Stimulated activated CD8-positive, alpha-beta memory T cell treated with anti-CD3 and anti-CD28 coated beads, Interleukin-4, amount 100 ng/mL, for 1 hour (primary cell): ENCODE measurements around the gene ACCS.

Source experiments
- DNase-seq, 2 donors: peaks; one replicate each; pipeline ENCODE4 v3.0.0-alpha.2; 2020; ENCODE audit warnings: low read depth in 2 of 2, low spot score in 1 of 2

Gene ACCS

DNA sequence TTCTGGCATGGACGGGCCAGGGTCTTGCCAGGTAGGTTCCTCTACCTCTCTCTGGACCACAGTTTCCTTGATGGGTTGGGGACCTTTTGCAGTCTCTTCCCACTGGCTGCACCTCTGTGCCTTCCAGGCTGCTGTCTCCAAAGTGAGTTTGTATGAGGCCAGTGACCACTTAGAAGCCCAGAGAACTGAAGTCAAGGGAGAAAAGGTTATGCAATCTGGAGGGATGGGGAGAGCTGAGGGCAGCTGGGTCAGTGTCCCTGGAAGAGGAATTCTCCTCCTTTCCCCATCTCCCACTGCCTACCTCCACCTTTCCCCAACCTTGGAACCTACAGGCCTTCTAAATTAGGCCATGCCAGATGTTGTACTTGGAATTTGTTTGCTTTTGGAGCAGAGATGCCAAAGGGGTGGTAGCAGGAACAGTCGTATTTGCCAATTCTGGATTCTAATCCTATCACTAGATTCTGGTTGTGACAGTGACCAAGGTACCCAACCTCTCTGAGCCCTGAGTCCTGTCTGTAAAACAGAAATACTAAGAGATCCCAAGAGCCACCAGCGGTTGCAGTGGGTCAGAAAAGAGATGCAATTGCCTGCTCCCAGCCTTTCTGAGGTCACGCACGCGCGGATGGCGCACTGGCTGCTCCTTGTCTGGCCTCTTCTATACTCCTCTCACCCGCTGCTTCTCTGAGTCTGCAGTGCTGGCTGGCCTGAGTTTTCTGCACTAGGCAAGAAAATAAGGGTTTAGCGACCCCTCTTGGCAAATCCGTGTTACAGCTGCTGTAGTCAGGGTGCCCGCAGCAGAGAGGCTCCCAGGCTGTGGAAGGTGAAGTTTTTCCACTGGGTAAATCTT lies 29.0 kb upstream of the ACCS start:
- no peak for DNase-seq

DNA sequence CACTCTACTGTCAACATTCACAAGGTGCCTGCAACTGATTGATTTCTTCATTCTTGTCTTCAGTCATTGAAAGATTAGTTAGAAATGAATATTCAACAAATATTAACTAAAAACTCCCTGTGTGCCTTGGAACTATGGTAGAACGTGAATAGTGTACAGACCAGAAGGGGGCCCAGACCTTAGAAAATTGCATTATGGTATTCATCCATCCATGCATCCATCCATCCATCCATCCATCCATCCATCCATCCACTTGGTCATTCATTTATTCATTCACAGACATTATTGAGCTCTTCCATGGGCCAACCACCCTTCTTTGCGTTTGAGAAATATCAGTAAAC lies 28.4 kb upstream of the ACCS start:
- DNase-seq: no peak

DNA sequence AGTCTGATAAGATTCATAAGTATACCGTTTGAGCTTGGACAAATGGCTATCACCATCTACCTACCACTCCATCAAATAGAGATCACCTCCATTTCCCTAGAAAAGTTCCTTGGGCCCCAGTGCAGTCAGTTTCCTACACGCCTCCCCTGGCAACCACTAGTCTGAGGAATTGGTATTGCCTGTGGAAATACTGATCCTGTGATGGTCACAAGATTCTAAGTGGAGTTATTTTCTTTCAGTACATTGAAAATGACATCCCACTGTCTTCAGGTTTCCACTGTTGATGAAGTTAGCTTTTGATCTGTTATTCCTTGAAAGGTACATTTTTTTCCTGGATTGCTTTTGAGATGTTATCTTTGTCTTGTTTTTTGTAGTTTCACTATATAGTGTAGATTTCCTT lies 22.9 kb upstream of the ACCS start:
- no peak for DNase-seq

DNA sequence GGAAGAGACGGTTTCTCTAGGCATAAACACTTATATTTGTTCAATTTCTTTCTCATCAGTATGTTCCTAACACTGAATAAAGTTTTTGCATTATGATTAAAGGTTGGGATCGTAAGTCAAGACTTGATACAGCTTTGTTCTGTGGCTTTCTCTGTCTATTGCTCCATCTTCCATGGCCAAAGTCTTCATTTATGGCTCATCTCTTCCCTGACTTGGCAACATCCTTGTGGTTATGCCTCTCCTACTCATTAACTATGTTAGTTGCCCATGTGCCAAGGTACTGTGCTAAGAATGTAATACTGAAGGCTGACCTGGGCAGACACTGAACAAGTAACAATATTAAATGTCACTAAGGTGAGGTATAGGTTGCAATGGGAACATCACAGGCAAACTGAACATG lies 19.9 kb upstream of the ACCS start:
- no peak for DNase-seq

DNA sequence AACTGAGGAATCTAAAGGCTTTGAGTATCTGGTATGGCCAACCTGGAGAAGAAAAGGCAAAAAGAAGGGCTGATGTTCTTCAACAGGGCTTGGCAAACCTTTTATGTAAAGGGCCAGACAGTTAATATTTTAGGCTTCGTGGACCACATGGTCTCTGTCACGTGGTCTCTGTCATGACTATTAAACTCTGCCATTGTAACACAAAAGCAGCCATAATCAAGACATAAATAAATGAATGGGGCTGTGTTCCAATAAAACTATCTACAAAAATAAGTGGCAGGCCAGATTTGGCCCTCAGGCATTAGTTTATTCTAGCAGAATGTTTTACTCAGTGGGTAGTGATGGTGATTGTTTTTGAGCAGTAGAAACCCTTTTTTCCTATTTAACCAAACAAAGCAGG lies 18.8 kb upstream of the ACCS start:
- no peak for DNase-seq

DNA sequence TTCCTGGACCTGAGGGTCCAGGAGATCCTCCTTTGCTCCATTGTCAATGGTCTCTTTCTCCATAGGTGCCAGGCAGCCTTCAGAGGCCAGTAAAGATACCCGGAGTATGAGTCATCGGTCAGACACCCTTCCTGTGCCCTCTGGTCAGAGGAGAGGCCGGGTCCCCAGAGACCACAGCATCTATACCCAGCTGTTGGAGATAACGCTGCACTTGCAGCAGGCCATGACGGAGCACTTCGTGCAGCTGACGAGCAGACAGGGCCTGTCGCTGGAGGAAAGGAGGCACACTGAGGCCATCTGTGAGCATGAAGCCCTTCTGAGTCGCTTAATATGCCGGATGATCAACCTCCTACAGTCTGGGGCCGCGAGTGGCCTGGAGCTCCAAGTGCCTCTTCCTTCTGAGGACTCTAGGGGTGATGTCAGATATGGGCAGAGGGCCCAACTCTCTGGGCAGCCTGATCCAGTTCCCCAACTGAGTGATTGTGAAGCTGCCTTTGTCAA lies 18.1 kb upstream of the ACCS start, which contains the start of gene ACCSL:
Gene ACCSL, plus strand, starts transcription at position 51 of the 501 bp plus-strand sequence. Its CDS starts 56 bp downstream, at position 107.
- no peak for DNase-seq

DNA sequence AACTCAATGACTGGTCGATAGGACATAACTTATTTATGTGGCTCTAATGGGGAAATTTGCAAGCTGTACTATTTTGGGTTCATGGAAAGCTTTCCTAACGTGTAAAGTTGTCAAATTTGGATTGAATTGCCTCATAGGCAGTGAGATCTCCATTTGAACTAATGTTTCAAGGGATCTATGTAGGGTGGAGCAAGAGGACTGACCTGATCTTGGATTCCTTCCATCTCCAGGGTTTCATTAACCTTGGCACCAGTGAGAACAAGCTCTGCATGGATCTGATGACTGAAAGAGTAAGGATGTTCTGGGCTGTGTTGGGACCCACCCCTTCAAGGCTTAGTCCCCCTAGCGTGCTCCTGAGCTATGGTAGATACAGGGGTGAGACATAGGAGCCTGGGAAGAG lies 16.2 kb upstream of the ACCS start:
- DNase-seq: no peak

DNA sequence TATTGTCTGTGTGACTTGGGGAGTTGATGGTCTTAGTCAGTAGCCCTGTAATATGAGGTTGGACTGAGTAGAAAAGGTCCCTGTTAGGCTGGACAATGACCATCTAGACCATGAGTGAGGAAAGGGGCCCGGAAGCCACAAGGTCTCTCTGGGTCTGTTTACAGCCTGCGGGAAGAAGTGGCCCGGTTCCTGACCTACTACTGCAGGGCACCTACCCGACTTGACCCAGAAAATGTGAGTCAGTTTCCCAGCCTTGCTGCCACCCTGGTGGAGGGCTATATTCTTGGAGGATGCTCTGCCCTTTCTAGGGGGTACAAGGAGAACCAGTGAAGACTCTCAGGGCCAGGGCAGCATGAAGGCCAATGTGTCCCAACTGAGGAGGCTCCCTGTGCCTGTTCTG lies 14.9 kb upstream of the ACCS start:
- no peak for DNase-seq

DNA sequence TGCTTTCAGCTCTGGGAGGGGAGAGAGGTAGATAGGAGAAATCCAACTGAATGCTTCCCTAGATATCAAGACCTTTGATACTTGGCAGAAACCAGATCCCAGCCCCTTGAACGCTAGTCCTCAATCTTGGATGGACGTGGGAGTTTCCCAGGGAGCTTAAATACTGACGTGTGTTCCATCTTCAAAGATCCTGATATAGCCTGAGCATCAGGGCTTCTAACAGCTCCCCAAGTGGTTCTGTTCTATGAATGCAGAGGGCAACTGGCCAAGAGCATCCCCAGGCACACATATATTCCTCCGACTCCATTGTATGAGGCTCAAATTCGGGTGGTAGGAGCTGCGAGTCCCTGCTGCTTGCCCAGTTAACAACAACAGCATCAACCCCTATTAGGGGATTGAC lies 8.7 kb upstream of the ACCS start:
- DNase-seq: no peak

DNA sequence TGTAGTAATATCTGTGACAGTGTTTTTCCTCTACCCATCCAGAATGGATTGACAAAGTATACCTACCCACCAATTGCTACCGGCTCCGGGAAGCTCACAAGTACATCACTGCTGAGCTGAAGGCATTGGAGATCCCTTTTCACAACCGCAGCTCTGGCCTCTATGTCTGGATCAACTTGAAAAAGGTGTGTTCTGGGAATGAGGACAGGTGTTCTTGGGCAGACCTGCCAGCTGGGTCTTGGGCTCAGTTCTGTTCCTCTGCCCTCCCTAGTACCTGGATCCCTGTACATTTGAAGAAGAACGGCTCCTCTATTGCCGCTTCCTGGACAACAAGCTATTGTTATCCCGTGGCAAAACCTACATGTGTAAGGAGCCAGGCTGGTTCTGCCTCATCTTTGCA lies 7.8 kb upstream of the ACCS start:
- DNase-seq: no peak

DNA sequence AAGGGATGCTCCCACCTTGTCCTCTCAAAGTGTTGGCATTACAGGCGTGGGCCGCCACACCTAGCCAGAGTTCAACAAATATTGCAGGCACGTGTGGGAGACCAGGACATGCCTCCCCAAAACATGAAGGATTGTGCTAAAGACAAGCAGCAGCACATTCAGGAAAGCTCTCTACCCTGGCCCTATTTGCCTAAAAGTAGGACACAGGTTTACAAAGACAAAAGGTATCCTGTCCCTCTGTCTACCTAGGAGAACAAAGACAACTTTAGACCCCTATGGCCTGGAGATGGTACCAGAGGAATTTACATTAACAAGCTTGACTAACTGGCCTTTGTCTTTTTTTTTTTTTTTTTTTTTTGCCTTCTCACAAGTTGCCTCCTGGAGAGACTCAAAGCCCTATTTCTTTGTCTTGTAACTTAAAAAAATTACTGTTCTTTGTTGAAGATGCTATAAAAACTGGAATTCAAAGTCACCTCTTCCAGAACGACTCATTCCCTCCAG lies 859 bp upstream of the ACCS start:
- no peak for DNase-seq

DNA sequence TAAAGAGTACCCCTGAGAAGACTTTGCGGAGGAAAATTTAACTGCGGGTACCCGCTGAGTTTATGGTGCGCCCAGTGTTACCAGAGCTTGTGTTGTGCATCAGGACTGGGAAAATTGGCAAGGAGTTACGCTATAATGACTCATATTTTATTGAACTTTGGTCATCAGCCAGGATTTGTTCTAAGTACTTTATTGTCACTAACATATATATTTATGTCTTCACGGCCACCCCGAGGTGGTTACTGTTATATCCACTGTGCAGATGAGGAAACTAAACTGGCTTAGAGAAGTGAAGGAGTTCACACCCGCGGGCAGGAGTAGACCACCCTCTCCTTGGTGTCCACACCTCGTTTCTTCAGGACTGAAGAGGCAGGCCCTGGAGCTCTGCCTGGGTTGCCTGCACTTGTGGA lies 667 bp downstream of the ACCS start:
- no peak for DNase-seq

DNA sequence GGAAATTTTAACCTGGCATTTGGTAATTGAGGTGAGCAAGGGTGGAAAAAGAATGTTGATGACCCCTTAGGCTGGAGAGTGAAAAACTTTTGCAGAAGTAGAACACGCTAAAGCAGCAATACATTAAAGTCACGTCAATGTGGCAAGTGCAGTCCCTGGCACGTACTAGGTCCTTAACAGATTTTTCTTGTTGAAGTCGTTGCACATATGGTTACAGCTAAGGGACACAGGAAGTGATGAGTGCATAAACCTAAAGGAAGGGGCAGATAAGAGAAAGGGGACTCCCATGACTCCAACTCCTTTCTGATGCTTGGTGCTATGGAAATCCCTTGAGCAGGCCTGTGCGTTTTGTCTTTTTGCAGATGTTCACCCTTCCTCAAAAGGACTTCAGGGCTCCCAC lies 1.2 kb downstream of the ACCS start:
- DNase-seq: no peak

DNA sequence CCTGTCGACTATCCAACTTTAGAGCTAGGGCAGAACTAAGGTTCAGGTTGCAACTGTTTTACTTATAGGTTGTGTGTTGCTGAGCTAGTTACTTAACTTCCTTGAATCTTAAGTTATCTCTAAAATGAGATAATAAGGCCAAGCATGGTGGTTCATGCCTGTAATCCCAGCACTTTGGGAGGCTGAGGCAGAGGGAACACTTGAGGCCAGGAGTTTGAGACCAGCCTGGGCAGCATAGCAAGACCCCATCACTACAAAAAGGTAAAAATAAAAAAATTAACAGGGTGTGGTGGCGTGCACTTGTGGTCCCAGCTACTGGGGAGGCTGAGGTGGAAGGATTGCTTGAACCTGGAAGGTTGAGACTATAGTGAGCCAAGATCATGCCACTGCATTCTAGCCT lies 2.1 kb downstream of the ACCS start:
- DNase-seq: no peak

DNA sequence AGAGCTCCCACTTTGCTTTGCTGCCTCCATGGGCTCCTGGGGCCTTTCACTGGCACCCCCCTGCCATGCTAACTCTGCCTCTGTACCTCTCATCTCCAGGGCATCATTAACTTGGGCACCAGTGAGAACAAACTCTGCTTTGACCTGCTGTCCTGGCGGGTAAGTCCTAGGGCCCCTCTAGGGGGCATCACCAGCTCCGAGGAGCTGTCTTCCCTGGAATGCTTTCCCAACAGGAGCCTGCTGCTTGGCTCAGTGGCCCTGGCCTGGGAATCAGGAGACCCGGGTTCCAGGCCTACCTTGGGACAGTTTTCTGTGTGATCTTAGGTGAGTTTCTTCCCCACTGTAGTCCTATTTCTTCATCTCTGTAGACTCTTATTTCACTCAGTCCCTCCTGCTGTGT lies 5.1 kb downstream of the ACCS start:
- no peak for DNase-seq

DNA sequence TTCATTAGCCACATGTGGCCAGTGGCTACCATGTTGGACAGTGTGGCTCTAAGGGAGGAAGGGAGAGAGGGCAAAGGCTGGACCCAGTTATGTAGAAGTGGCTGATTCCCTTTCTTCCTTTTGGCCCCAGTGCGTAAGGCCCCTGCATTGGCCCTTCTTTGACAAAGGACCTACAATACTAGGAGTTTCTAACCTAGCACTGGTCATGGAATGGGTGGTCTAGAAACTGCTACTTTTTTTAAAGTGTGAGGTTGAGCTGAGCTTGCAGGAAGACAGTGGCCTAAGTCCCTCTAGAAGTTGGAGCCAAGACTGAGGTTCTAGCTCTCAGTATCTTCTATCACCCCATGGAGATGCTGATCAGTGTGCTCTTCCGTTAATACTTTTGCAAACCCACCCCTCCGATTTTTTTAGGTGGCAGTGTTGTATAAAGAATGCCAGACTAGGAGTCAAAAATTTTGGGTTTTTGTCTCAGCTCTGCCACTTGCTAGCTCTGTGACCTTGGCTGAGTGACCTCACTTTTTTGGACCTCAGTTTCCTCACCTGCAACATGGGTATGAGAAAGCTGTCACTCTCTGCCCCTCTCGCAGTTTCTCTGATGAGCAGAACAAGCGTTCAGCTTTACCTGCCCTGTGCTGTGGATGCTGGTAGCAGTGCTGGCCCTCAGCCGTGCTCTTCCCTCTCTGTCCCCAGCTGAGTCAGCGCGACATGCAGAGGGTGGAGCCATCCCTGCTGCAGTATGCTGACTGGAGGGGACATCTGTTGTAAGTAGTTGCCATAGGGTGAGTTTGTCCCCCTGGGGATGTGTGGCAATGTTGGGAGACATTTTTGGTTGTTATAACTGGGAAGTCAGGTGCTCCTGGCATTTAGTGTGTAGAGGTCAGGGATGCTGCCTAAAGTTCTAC lies 6.9 kb downstream of the ACCS start:
- no peak for DNase-seq

DNA sequence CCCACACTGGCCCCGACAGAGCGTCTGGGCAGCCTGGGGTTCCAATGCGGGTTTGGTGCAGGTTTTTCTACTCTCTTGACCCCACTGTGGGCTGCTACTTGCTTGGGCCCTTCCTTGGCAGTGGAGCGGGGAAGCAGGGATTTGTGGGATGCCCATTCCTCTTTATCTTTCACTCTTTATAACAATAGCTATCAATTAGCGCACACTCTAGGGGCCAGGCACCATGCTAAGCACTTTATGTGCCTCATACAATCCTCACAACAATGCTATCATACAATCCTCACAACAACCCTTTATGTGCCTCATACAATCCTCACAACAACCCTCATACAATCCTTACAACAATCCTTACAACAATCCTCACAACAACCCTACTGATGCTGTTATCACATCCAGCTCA lies 12.7 kb downstream of the ACCS start:
- no peak for DNase-seq

DNA sequence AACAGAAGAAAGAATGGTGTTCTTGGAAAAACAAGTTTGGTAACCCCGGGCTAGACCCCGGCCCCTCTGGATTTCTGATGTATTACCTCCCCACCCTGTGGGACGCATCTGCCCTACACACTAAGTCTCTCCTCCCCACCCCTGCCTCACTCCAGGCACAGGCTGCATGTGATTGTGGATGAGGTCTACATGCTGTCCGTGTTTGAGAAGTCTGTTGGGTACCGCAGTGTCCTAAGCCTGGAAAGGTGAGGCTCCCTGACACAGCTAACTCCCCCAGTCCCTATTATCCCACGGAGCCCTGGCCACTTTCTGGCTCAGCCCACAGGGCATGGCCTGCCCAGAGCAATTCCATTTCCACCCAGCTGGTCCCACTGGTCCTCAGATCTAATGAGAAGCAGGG lies 13.3 kb downstream of the ACCS start:
- DNase-seq: no peak

DNA sequence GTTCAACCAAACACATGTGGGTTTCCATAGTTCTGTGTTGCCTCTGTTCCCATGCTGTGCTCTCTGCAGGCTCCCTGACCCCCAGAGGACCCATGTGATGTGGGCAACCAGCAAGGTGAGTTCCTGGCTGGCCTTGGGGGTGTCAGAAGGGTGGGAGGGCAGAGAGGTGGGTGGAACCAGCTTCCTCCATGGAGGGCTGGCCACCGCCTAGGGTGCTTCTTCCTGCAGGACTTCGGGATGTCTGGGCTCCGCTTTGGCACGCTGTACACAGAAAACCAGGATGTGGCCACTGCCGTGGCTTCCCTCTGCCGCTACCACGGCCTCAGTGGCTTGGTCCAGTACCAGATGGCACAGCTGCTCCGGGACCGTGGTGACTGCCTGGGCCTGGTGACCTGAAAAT lies 14.9 kb downstream of the ACCS start:
- DNase-seq: no peak

DNA sequence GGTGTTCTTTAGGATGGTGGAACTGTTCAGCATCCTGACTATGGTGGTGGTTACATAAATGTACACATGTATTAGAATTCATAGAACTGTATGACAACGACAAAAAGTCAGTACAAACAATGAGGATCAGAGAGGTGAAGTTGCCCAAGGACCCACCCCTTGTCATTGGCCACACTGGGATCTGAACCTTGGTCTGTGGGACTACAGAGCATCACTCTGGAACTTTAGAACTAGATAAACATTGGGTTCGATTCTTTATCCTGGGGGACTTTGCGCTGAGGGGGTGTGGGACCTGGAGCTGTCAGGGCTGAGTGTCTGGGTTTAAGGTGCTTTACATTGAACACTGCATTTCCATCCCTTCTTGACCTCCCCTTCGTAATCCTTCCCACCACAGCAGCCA lies 16.6 kb downstream of the ACCS start:
- DNase-seq: no peak

DNA sequence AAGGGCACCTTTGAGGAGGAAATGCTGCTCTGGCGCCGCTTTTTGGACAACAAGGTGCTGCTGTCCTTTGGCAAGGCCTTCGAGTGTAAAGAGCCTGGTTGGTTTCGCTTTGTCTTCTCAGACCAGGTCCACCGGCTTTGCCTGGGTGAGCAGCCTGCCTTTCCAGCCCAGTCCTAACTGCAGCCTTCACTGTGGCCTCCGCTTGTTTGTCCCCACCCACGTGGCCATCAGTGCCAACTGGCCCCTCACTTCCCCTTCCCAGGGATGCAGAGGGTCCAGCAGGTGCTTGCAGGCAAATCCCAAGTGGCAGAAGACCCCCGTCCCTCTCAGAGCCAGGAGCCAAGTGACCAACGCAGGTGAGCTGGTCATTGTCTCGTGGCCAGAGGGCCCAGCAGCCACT lies 17.4 kb downstream of the ACCS start:
- DNase-seq: no peak

DNA sequence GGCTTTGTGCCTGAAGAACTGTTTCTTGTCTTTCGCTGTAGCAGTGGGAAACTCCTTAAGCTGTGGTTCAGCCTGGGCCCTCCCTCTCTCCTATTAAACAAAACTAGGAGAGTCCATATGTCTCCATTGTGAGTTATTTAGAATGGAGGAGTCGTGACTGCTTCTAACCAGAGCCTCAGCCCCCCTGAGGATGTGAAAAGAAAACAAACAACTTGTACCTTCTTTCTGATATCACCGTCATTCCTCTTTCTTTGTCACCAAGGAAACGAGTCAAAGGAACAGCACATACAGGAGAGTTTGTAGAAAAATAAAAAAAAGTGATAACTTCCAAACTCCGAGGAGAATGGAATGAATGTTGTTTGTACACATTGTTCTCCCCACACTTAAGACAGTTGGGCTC lies 17.8 kb downstream of the ACCS start:
- DNase-seq: no peak
